Pancreas (tissue), 10 donors: ENCODE results near the gene FFAR1. TPM values are rescaled to one million over a fixed set of nuclear protein-coding genes. Genes with fewer than 3 reads are reported as not detected.

Experiments used
- ATAC-seq, 4 donors: fragments of 200-7000 bp; cut with Tn5 transposase; one replicate each; pipeline versions ENCODE4 v1.8.0 to v1.9.1; 2020; ENCODE audit warnings: mild to moderate bottlenecking in 4 of 4, moderate library complexity in 4 of 4
- DNase-seq, 6 donors: peaks; one replicate each; pipeline ENCODE4 v3.0.0-alpha.2; 2020
- FAIRE-seq: peaks from 2 replicates; lab custom pipeline; 2012; peaks lifted over from hg19 to GRCh38; lab: Jason Lieb, UNC
- H3K27ac ChIP-seq, 4 donors: fragments of 200-600 bp; sonication (generic); 1 replicate in 3 of 4; 2 replicates in 1 of 4; pipeline versions ENCODE4 v1.5.0 to v1.8.0; 2020
- H3K27me3 ChIP-seq, 4 donors: fragments of 200-600 bp; one replicate each; pipeline ENCODE4 v1.8.0; 2021
- H3K36me3 ChIP-seq, 3 donors: fragments of 200-600 bp; sonication (generic) in 1 of 3; one replicate each; pipeline versions ENCODE4 v1.5.0 to v1.8.0; 2020 to 2021
- H3K4me1 ChIP-seq, 3 donors: fragments of 200-600 bp; one replicate each; pipeline ENCODE4 v1.8.0; 2021
- H3K4me3 ChIP-seq, 4 donors: fragments of 200-600 bp; sonication (generic) in 2 of 4; one replicate each; pipeline versions ENCODE4 v1.5.0 to v1.8.0; 2020 to 2021
- H3K9me3 ChIP-seq, 4 donors: fragments of 200-600 bp; one replicate each; pipeline ENCODE4 v1.8.0; 2021
- CTCF ChIP-seq, 4 donors: fragments of 200-600 bp; sonication (generic) in 3 of 4; IDR thresholded peaks; one replicate each; pipeline versions ENCODE4 v1.5.0 to v1.8.0; 2021; ENCODE audit warnings: antibody characterized with exemption in 4 of 4
- WGBS, 2 donors: extraction: QIAGEN DNeasy Blood & Tissue Kit; methylation state at CpG; one replicate each; pipeline ENCODE4 v1.1.7; 2013; 5-methylcytosine and 5-hydroxymethylcytosine counted together
- intact Hi-C, 3 donors: fragments of 100-400 bp; cut with DNase I; formaldehyde crosslinking; loops; one replicate each; pipeline versions ENCODE4 v1.11.1 to v1.14.2; 2022
- polyA plus RNA-seq, 2 donors: library from polyadenylated mRNA; stranded (reverse); fragments of 200-250 nt; gene quantifications; one replicate each; pipeline ENCODE4 v1.2.3, GENCODE V29; 2013
- total RNA-seq, 6 donors: library from RNA; stranded (reverse); fragmentation: NEBNext Ultra II Directional in 4 of 6; extraction: Animal tissue kit (Norgen Biotek cat#: 25700) in 4 of 6; gene quantifications; one replicate each; pipeline versions ENCODE4 v1.2.1 to v1.2.4, GENCODE V29; 2021 to 2023
- donor health status: healthy with polysubstance abuse.
- donor health status: DM: no; HTN: no; CAD: no; lungs with moderate emphysema.
- donor health status: DM: no; HTN: no; CAD: no.
- donor health status: control.
- donor health status: control.
- donor health status: Bipolar disorder and iron deficiency.
- donor health status: DM: yes; HTN: yes; CAD: no.
- donor health status: DM: no; HTN: no; CAD: no.
- donor health status: DM: no; HTN: no; CAD: no.
- donor health status: DM: yes; HTN: yes; CAD: no.

The FFAR1 gene
- total and polyA plus RNA-seq, 8 donors: 0.60 to 30.1 (median 2.6) TPM

GRCh38 chr19:35346193-35347052, 1.3 kb upstream of the FFAR1 start:
- peak in 1 of 6 donors; percentile 45 for DNase-seq
- intact Hi-C loops: loop anchor here in 1 of 3 donors (10.0 kb wide), 1 partner anchor 128 kb away; no protein-coding TSS in a partner anchor
- no peaks in the 10 kb centered on the region for H3K4me1 ChIP-seq
- no peak for TF ChIP-seq CTCF (IDR thresholded peaks at IDR 0.05)
- no peaks in the 10 kb centered on the region for H3K27me3 ChIP-seq
- H3K27ac ChIP-seq: no peak overlapping the region
- 55 to 69% methylated on average over 22 to 28 of the region's 28 CpGs for WGBS, 2 donors
- H3K4me3 ChIP-seq: no peak overlapping the region
- no peaks in the 10 kb centered on the region for H3K36me3 ChIP-seq
- no peaks in the 10 kb centered on the region for H3K9me3 ChIP-seq
- no peak for FAIRE-seq
- ATAC-seq: peak in 1 of 4 donors; percentile 40

GRCh38 chr19:35347930-35348298, 212 bp downstream of the FFAR1 start:
- no peaks in the 10 kb centered on the region for H3K4me1 ChIP-seq
- WGBS, 2 donors: 70% methylated on average over 7 of the region's 7 CpGs
- TF ChIP-seq CTCF (IDR thresholded peaks at IDR 0.05): no peak
- no peak overlapping the region for H3K4me3 ChIP-seq
- ATAC-seq (no peak), DNase-seq (no peak), FAIRE-seq (no peak)
- intact Hi-C loops: loop anchor here in 1 of 3 donors (10.0 kb wide), 1 partner anchor 127 kb away; no protein-coding TSS in a partner anchor
- H3K27ac ChIP-seq: no peak overlapping the region
- no peaks in the 10 kb centered on the region for H3K27me3 ChIP-seq
- H3K36me3 ChIP-seq: no peaks in the 10 kb centered on the region
- no peaks in the 10 kb centered on the region for H3K9me3 ChIP-seq

GRCh38 chr19:35348911-35349611, 1.4 kb downstream of the FFAR1 start:
- H3K4me1 ChIP-seq: no peaks in the 10 kb centered on the region
- no peak overlapping the region for H3K27ac ChIP-seq
- TF ChIP-seq CTCF (IDR thresholded peaks at IDR 0.05): no peak
- H3K4me3 ChIP-seq: no peak overlapping the region
- FAIRE-seq (no peak), DNase-seq (peak in 2 of 6 donors; percentile 35 to 56), ATAC-seq (no peak)
- H3K27me3 ChIP-seq: no peaks in the 10 kb centered on the region
- intact Hi-C loops: loop anchor here in 1 of 3 donors (10.0 kb wide), 1 partner anchor 126 kb away; no protein-coding TSS in a partner anchor
- H3K9me3 ChIP-seq: no peaks in the 10 kb centered on the region
- WGBS, 2 donors: 73 to 76% methylated on average over 18 of the region's 18 CpGs
- no peaks in the 10 kb centered on the region for H3K36me3 ChIP-seq

GRCh38 chr19:35349614-35350521, 2.2 kb downstream of the FFAR1 start:
- WGBS, 2 donors: 81% methylated on average over 17 of the region's 17 CpGs
- H3K27ac ChIP-seq: no peak overlapping the region
- no peak for TF ChIP-seq CTCF (IDR thresholded peaks at IDR 0.05)
- no peaks in the 10 kb centered on the region for H3K27me3 ChIP-seq
- no peaks in the 10 kb centered on the region for H3K36me3 ChIP-seq
- intact Hi-C loops: loop anchor here in 2 of 3 donors (5.0 to 10.0 kb wide), 3 partner anchors 117 to 147 kb away; no protein-coding TSS in a partner anchor
- peak in 1 of 6 donors; percentile 47 for DNase-seq
- H3K4me1 ChIP-seq: no peaks in the 10 kb centered on the region
- no peak for FAIRE-seq
- H3K9me3 ChIP-seq: no peaks in the 10 kb centered on the region
- no peak overlapping the region for H3K4me3 ChIP-seq
- ATAC-seq: no peak
